ENCODE measurements around the gene MIER3.

Gene MIER3

GRCh38 chr5:56974241-56974640, 22.3 kb upstream of the MIER3 start:
- H3K4me1 Mint-ChIP-seq: no peaks in the 10 kb centered on the region
- DNase-seq (ENCODE audit: low spot score in 2 of 2) (no peak), ATAC-seq (no peak)
- H3K27ac Mint-ChIP-seq: no peak overlapping the region
- no peak overlapping the region for H3K4me3 Mint-ChIP-seq
- H3K36me3 Mint-ChIP-seq: no peaks in the 10 kb centered on the region
- no peaks in the 10 kb centered on the region for H3K9me3 Mint-ChIP-seq

- H3K27ac Mint-ChIP-seq: no peak overlapping the region
- H3K9me3 Mint-ChIP-seq: no peaks in the 10 kb centered on the region
- no peaks in the 10 kb centered on the region for H3K36me3 Mint-ChIP-seq
- H3K4me3 Mint-ChIP-seq: no peak overlapping the region
- ATAC-seq: no peak
- DNase-seq (ENCODE audit: low spot score in 2 of 2): no peak
- H3K4me1 Mint-ChIP-seq: no peaks in the 10 kb centered on the region
Observed at GRCh38 chr5:56973473-56973872, 21.6 kb upstream of the MIER3 start.

GRCh38 chr5:56971275-56971674, 19.4 kb upstream of the MIER3 start:
- ATAC-seq: no peak
- Mint-ChIP-seq H3K36me3 (no peaks in the 10 kb centered on the region), H3K4me3 (no peak overlapping the region), H3K27ac (no peak overlapping the region), H3K9me3 (no peaks in the 10 kb centered on the region), H3K4me1 (no peaks in the 10 kb centered on the region)
- DNase-seq (ENCODE audit: low spot score in 2 of 2): no peak

GRCh38 chr5:56964173-56964572, 12.2 kb upstream of the MIER3 start:
- ATAC-seq (no peak), DNase-seq (ENCODE audit: low spot score in 2 of 2) (no peak)
- H3K9me3 Mint-ChIP-seq: no peaks in the 10 kb centered on the region
- no peaks in the 10 kb centered on the region for H3K4me1 Mint-ChIP-seq
- no peak overlapping the region for H3K4me3 Mint-ChIP-seq
- no peak overlapping the region for H3K27ac Mint-ChIP-seq
- no peaks in the 10 kb centered on the region for H3K36me3 Mint-ChIP-seq

GRCh38 chr5:56963246-56963645, 11.3 kb upstream of the MIER3 start:
- H3K4me1 Mint-ChIP-seq: no peaks in the 10 kb centered on the region
- ATAC-seq (no peak), DNase-seq (ENCODE audit: low spot score in 2 of 2) (no peak)
- no peak overlapping the region for H3K4me3 Mint-ChIP-seq
- no peaks in the 10 kb centered on the region for H3K36me3 Mint-ChIP-seq
- no peak overlapping the region for H3K27ac Mint-ChIP-seq
- H3K9me3 Mint-ChIP-seq: no peaks in the 10 kb centered on the region

GRCh38 chr5:56962286-56962685, 10.4 kb upstream of the MIER3 start:
- no peaks in the 10 kb centered on the region for H3K4me1 Mint-ChIP-seq
- no peaks in the 10 kb centered on the region for H3K36me3 Mint-ChIP-seq
- no peaks in the 10 kb centered on the region for H3K9me3 Mint-ChIP-seq
- DNase-seq (ENCODE audit: low spot score in 2 of 2) (no peak), ATAC-seq (no peak)
- H3K4me3 Mint-ChIP-seq: no peak overlapping the region
- no peak overlapping the region for H3K27ac Mint-ChIP-seq

- H3K4me1 Mint-ChIP-seq: no peaks in the 10 kb centered on the region
- DNase-seq (ENCODE audit: low spot score in 2 of 2): no peak
- ATAC-seq: no peak
- no peaks in the 10 kb centered on the region for H3K36me3 Mint-ChIP-seq
- H3K4me3 Mint-ChIP-seq: no peak overlapping the region
- no peak overlapping the region for H3K27ac Mint-ChIP-seq
- H3K9me3 Mint-ChIP-seq: no peaks in the 10 kb centered on the region
Observed at GRCh38 chr5:56961746-56962145, 9.8 kb upstream of the MIER3 start.

- Mint-ChIP-seq H3K4me1 (no peaks in the 10 kb centered on the region), H3K27ac (no peak overlapping the region), H3K9me3 (no peaks in the 10 kb centered on the region), H3K36me3 (no peaks in the 10 kb centered on the region), H3K4me3 (no peak overlapping the region)
- ATAC-seq (no peak), DNase-seq (ENCODE audit: low spot score in 2 of 2) (no peak)
Observed at GRCh38 chr5:56959326-56959725, 7.4 kb upstream of the MIER3 start.

- Mint-ChIP-seq H3K4me3 (no peak overlapping the region), H3K9me3 (no peaks in the 10 kb centered on the region), H3K36me3 (no peaks in the 10 kb centered on the region), H3K27ac (no peak overlapping the region), H3K4me1 (no peaks in the 10 kb centered on the region)
- ATAC-seq (no peak), DNase-seq (ENCODE audit: low spot score in 2 of 2) (no peak)
Observed at GRCh38 chr5:56958595-56958994, 6.7 kb upstream of the MIER3 start.

GRCh38 chr5:56954262-56954661, 2.3 kb upstream of the MIER3 start:
- DNase-seq (ENCODE audit: low spot score in 2 of 2): no peak
- ATAC-seq: no peak

GRCh38 chr5:56951126-56951945, 587 bp downstream of the MIER3 start:
- Mint-ChIP-seq H3K36me3 (peaks cover 42% of the 10 kb centered on the region), H3K9me3 (no peaks in the 10 kb centered on the region), H3K4me1 (peaks cover 34% of the 10 kb centered on the region), H3K4me3 (peak overlapping the region; percentile 91), H3K27ac (peak overlapping the region; percentile 90)
- ATAC-seq (peak; percentile 57), DNase-seq (ENCODE audit: low spot score in 2 of 2) (peak; percentile 33 to 70)

More at GRCh38 chr5:56954262-56954661, 2.3 kb upstream of the MIER3 start:
- H3K27ac Mint-ChIP-seq: no peak overlapping the region
- H3K36me3 Mint-ChIP-seq: peaks cover 16% of the 10 kb centered on the region
- H3K9me3 Mint-ChIP-seq: no peaks in the 10 kb centered on the region
- H3K4me1 Mint-ChIP-seq: peaks cover 28% of the 10 kb centered on the region
- no peak overlapping the region for H3K4me3 Mint-ChIP-seq

GRCh38 chr5:56950626-56951125, 1.2 kb downstream of the MIER3 start:
- DNase-seq (ENCODE audit: low spot score in 2 of 2): peak in 1 of 2 donors; percentile 14
- no peaks in the 10 kb centered on the region for H3K9me3 Mint-ChIP-seq
- peaks cover 48% of the 10 kb centered on the region for H3K36me3 Mint-ChIP-seq
- peaks cover 34% of the 10 kb centered on the region for H3K4me1 Mint-ChIP-seq
- peak overlapping the region; percentile 91 for H3K4me3 Mint-ChIP-seq
- peak overlapping the region; percentile 90 for H3K27ac Mint-ChIP-seq
- peak; percentile 55 for ATAC-seq

GRCh38 chr5:56947052-56947451, 4.9 kb downstream of the MIER3 start:
- peaks cover 85% of the 10 kb centered on the region for H3K36me3 Mint-ChIP-seq
- no peak overlapping the region for H3K4me3 Mint-ChIP-seq
- ATAC-seq (no peak), DNase-seq (ENCODE audit: low spot score in 2 of 2) (no peak)
- no peak overlapping the region for H3K27ac Mint-ChIP-seq
- H3K4me1 Mint-ChIP-seq: peaks cover 29% of the 10 kb centered on the region
- no peaks in the 10 kb centered on the region for H3K9me3 Mint-ChIP-seq

GRCh38 chr5:56941981-56942380, 9.9 kb downstream of the MIER3 start:
- H3K36me3 Mint-ChIP-seq: peaks cover 98% of the 10 kb centered on the region
- peaks cover 18% of the 10 kb centered on the region for H3K4me1 Mint-ChIP-seq
- no peak overlapping the region for H3K4me3 Mint-ChIP-seq
- DNase-seq (ENCODE audit: low spot score in 2 of 2): no peak
- no peak for ATAC-seq
- no peak overlapping the region for H3K27ac Mint-ChIP-seq
- H3K9me3 Mint-ChIP-seq: no peaks in the 10 kb centered on the region

GRCh38 chr5:56938858-56939257, 13.1 kb downstream of the MIER3 start:
- H3K27ac Mint-ChIP-seq: no peak overlapping the region
- ATAC-seq: no peak
- H3K4me3 Mint-ChIP-seq: no peak overlapping the region
- H3K9me3 Mint-ChIP-seq: no peaks in the 10 kb centered on the region
- H3K4me1 Mint-ChIP-seq: peaks cover 18% of the 10 kb centered on the region
- DNase-seq (ENCODE audit: low spot score in 2 of 2): no peak
- H3K36me3 Mint-ChIP-seq: peaks cover 98% of the 10 kb centered on the region

- Mint-ChIP-seq H3K9me3 (no peaks in the 10 kb centered on the region), H3K27ac (no peak overlapping the region), H3K4me1 (no peaks in the 10 kb centered on the region), H3K4me3 (no peak overlapping the region), H3K36me3 (peaks cover 100% of the 10 kb centered on the region)
- ATAC-seq (no peak), DNase-seq (ENCODE audit: low spot score in 2 of 2) (no peak)
Observed at GRCh38 chr5:56934325-56934724, 17.6 kb downstream of the MIER3 start.
